Upper lobe of left lung (tissue), 6 donors: ENCODE measurements around the gene LYSMD2. TPM values are rescaled to one million over a fixed set of nuclear protein-coding genes. Genes with fewer than 3 reads are reported as not detected.

Experiments used
- ATAC-seq, 2 donors: fragments of 200-7000 bp; cut with Tn5 transposase; one replicate each; pipeline ENCODE4 v1.9.1; 2022; ENCODE audit warnings: mild to moderate bottlenecking in 2 of 2, moderate library complexity in 2 of 2; ENCODE audit not compliant: low FRiP score in 2 of 2
- DNase-seq, 2 donors: peaks; one replicate each; pipeline ENCODE4 v3.0.0-alpha.2; 2019 to 2020
- H3K27ac ChIP-seq, 4 donors: fragments of 200-600 bp; sonication (generic); one replicate each; pipeline ENCODE4 v1.5.1; 2016 to 2019
- H3K27me3 ChIP-seq, 4 donors: fragments of 200-600 bp; sonication (generic); one replicate each; pipeline ENCODE4 v1.5.1; 2017 to 2019
- H3K36me3 ChIP-seq, 4 donors: fragments of 200-600 bp; sonication (generic); one replicate each; pipeline ENCODE4 v1.5.1; 2016 to 2019
- H3K4me1 ChIP-seq, 4 donors: fragments of 200-600 bp; sonication (generic); one replicate each; pipeline ENCODE4 v1.5.1; 2018 to 2019
- H3K4me3 ChIP-seq, 4 donors: fragments of 200-600 bp; sonication (generic); one replicate each; pipeline ENCODE4 v1.5.1; 2017 to 2019; ENCODE audit warnings: mild to moderate bottlenecking in 2 of 4, moderate library complexity in 1 of 4
- H3K9me3 ChIP-seq, 4 donors: fragments of 200-600 bp; sonication (generic); one replicate each; pipeline ENCODE4 v1.5.1; 2018 to 2019
- EP300 ChIP-seq, 4 donors: sonication (generic); formaldehyde crosslinking; IDR thresholded peaks; one replicate each; pipeline ENCODE4 v1.5.1; 2017; ENCODE audit warnings: antibody characterized with exemption in 4 of 4, control low read depth in 2 of 4
- POLR2A ChIP-seq, 4 donors: fragments of 450-650 bp; IDR thresholded peaks; one replicate each; pipeline ENCODE4 v1.5.1; 2016 to 2017; ENCODE audit warnings: antibody characterized with exemption in 4 of 4, mild to moderate bottlenecking in 2 of 4
- POLR2AphosphoS5 ChIP-seq, 2 donors: sonication (generic); formaldehyde crosslinking; IDR thresholded peaks; one replicate each; pipeline ENCODE4 v1.5.1; 2017; ENCODE audit warnings: antibody characterized with exemption in 2 of 2
- WGBS, 2 donors: methylation state at CpG; one replicate each; pipeline ENCODE4 v1.1.5; 2017 to 2018; 5-methylcytosine and 5-hydroxymethylcytosine counted together
- total RNA-seq, 6 donors: library from RNA; depleted of rRNA in 4 of 6; stranded (reverse); fragments of >200 nt in 4 of 6; gene quantifications; one replicate each; pipeline versions ENCODE4 v1.1.0 to v1.2.1, GENCODE V29; 2016 to 2021
- TF ChIP-seq, protein P1 (sequence below), 6 experiments: fragments of 450-650 bp in 4 of 6; fragments of 200-600 bp in 2 of 6; sonication (generic) in 2 of 6; IDR thresholded peaks; one replicate each; pipeline ENCODE4 v1.5.1; 2016 to 2019; ENCODE audit warnings: antibody characterized with exemption in 6 of 6
- donor health status: DM: no; HTN: no; CAD: no; lungs with moderate emphysema.
- donor health status: DM: no; HTN: yes; CAD: no; lungs with severe emphysema.

LYSMD2 gene
- total RNA-seq, 6 donors from 2014 or later = 13.4 to 22.8 (median 17.9) TPM

DNA sequence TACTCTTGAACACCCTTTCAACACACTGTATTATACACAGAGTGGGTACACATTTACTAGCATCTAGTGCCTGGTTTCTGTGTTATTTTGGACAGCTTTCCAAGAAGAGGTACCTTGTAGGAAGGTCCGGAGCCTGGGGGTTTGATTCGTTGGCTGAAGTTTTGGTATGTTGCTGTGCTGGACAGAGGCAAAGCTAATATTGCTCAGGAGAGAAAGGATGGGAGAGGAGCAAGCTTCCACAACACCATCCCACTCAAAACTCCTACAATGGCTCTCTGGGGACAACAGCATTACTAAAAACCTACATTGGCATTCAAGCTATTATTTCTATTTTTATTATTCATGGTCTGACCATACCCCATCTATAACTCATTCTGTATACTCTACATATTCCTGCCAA is 1.1 kb upstream of the LYSMD2 start:
- WGBS, 2 donors = 73 to 76% methylated on average over 2 of the region's 2 CpGs
- no peak overlapping the region for H3K4me3 ChIP-seq

DNA sequence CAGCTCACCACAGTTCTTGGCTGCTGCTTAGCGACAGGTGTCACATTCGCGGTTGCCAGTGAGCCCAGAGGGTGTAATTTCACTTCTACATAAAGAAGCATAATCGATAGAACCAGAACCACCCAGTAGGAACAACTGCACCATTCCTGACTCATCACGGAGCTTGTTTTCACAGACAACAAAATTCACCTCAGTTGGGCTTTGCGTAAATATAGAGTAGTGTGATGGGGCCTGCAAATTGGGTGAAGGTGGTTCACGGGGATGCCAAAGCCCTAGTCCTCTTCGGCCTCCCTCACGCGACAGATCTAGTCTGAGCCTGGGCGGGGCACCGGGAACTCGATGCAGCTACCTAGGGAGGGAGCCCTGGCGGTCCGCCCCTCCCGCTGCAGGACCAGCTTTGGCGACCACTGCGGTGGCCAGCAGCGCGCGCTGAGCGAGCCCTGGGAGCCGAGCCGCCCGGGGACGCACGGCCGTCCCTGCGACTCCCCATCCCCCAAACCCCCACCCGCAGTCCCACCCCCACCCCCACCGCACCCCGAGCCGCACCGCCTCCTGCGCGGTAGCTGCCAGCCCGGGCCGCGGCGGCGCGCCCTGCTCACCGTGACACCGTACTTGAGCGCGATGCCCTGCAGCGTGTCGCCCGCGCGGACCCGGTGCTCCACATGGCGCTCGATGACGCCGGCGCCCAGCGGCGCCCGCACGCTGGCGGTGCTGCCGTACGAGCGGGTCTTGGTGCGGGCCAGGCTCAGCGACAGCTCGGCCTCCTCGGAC is 519 bp downstream of the LYSMD2 start:
- ATAC-seq = peak; percentile 70 to 75

More for the DNA sequence above, 1.1 kb upstream of the LYSMD2 start:
- Histone ChIP-seq H3K27me3 (no peaks in the 10 kb centered on the region), H3K27ac (peak overlapping the region in 3 of 4 donors; percentile 79 to 96 (median 89)), H3K9me3 (no peaks in the 10 kb centered on the region), H3K4me1 (peaks cover 14 to 25% (median 20%) of the 10 kb centered on the region in 4 donors), H3K36me3 (no peaks in the 10 kb centered on the region)
- ATAC-seq (no peak), DNase-seq (no peak)
- TF ChIP-seq, protein P1, sequence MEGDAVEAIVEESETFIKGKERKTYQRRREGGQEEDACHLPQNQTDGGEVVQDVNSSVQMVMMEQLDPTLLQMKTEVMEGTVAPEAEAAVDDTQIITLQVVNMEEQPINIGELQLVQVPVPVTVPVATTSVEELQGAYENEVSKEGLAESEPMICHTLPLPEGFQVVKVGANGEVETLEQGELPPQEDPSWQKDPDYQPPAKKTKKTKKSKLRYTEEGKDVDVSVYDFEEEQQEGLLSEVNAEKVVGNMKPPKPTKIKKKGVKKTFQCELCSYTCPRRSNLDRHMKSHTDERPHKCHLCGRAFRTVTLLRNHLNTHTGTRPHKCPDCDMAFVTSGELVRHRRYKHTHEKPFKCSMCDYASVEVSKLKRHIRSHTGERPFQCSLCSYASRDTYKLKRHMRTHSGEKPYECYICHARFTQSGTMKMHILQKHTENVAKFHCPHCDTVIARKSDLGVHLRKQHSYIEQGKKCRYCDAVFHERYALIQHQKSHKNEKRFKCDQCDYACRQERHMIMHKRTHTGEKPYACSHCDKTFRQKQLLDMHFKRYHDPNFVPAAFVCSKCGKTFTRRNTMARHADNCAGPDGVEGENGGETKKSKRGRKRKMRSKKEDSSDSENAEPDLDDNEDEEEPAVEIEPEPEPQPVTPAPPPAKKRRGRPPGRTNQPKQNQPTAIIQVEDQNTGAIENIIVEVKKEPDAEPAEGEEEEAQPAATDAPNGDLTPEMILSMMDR (IDR thresholded peaks at IDR 0.05) = no peak
- TF ChIP-seq EP300 (IDR thresholded peaks at IDR 0.05) (no peak), POLR2AphosphoS5 (IDR thresholded peaks at IDR 0.05) (no peak), POLR2A (IDR thresholded peaks at IDR 0.05) (no peak)

DNA sequence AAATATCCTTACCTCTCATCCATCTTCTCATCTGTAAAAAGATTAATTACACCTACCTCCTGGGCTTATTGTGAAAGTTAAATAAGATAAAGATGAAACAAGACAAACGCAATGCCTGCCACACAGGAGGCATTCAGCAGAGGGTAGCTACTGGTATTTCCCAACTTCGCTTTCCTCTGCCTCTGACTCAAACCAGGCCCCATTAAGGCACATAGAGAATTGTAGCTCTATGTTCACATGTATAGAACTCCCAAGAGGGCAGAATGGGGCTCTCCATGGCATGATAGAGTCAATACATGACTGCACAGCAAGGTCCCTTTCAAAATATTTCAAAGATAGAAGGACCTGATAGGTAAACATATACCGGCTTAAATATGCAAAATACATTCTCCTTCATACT is 1.4 kb downstream of the LYSMD2 start:
- Histone ChIP-seq H3K36me3 (no peaks in the 10 kb centered on the region), H3K4me3 (peak overlapping the region in 2 of 4 donors; percentile 74 to 91), H3K4me1 (peaks cover 29 to 44% (median 35%) of the 10 kb centered on the region in 4 donors), H3K9me3 (no peaks in the 10 kb centered on the region), H3K27ac (peak overlapping the region; percentile 52 to 96 (median 86)), H3K27me3 (no peaks in the 10 kb centered on the region)
- no peak for DNase-seq
- WGBS, 2 donors = 44 to 45% methylated on average over 3 of the region's 3 CpGs
- TF ChIP-seq, protein P1 (IDR thresholded peaks at IDR 0.05) = no peak
- no peak for TF ChIP-seq POLR2A (IDR thresholded peaks at IDR 0.05)
- TF ChIP-seq EP300 (IDR thresholded peaks at IDR 0.05) = no peak
- TF ChIP-seq POLR2AphosphoS5 (IDR thresholded peaks at IDR 0.05) = no peak
- ATAC-seq = no peak

More for the DNA sequence above, 519 bp downstream of the LYSMD2 start:
- WGBS, 2 donors = 2 to 5% methylated on average over 8 to 24 of the region's 69 CpGs
- peak overlapping the region; percentile 79 to 96 (median 86) for H3K27ac ChIP-seq
- DNase-seq = peak; percentile 46 to 93
- H3K4me3 ChIP-seq = peak overlapping the region; percentile 73 to 91 (median 80)
- no peaks in the 10 kb centered on the region for H3K27me3 ChIP-seq
- no peak for TF ChIP-seq POLR2AphosphoS5 (IDR thresholded peaks at IDR 0.05)
- TF ChIP-seq, protein P1 (IDR thresholded peaks at IDR 0.05) = no peak
- no peak for TF ChIP-seq POLR2A (IDR thresholded peaks at IDR 0.05)
- TF ChIP-seq EP300 (IDR thresholded peaks at IDR 0.05) = no peak
- H3K4me1 ChIP-seq = peaks cover 23 to 36% (median 29%) of the 10 kb centered on the region in 4 donors
- no peaks in the 10 kb centered on the region for H3K36me3 ChIP-seq
- no peaks in the 10 kb centered on the region for H3K9me3 ChIP-seq

DNA sequence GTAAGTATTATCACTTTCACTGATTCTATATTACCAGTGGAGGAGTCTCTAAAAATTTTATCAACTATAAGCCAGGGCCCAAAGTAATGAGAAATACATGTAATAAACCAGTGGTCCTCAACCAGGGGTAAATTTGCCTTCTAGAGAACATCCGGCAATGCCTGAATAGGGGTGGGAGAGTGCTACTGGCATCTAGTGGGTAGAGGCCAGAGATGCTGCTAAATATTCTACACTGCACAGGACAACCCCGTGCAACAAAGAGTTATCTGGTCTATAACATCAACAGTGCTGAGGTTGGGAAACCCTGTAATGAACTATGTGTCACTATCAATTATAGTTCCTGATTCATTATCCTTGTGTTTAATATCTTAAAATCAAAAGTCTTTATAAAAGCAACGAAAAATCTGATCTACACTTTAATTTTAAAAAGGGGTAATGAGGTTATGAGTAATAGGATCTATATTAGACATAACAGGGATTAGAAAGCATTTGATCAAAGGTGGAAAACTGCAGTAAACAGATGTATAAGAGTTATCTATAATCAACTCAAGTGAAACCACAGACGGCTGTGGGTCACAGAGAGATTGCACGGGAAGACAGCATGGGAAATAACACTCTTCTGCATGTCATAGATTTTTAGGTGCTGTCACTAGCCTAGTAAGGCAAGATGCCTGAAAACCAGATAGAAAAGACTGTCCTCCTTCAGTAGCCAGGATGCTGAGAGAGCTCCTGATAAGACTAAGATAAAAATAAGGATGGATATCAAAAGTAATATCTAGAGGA is 2.0 kb downstream of the LYSMD2 start:
- DNase-seq (no peak), ATAC-seq (no peak)
- Histone ChIP-seq H3K27me3 (no peaks in the 10 kb centered on the region), H3K4me3 (peak overlapping the region in 2 of 4 donors; percentile 74 to 91), H3K36me3 (no peaks in the 10 kb centered on the region), H3K9me3 (no peaks in the 10 kb centered on the region), H3K27ac (peak overlapping the region in 3 of 4 donors; percentile 52 to 96 (median 89)), H3K4me1 (peaks cover 35 to 49% (median 40%) of the 10 kb centered on the region in 4 donors)
- no peak for TF ChIP-seq POLR2A (IDR thresholded peaks at IDR 0.05)
- TF ChIP-seq POLR2AphosphoS5 (IDR thresholded peaks at IDR 0.05) = no peak
- no peak for TF ChIP-seq EP300 (IDR thresholded peaks at IDR 0.05)
- TF ChIP-seq, protein P1 (IDR thresholded peaks at IDR 0.05) = no peak
- 46 to 51% methylated on average over 5 of the region's 5 CpGs for WGBS, 2 donors
